ENCODE data around the gene ATRN. TPM values are rescaled to one million over a fixed set of nuclear protein-coding genes. Genes with fewer than 3 reads are reported as not detected.
A peak's percentile ranks its signal among the peaks of the same experiment; 100 is the strongest.
"Not testable (repeated sequence)": the region's sequence is repeated elsewhere in the genome, so short reads cannot be mapped to it uniquely, and the experiment has no call there.

Gene ATRN
- total and polyA plus RNA-seq, 2 experiments from 2014 or later: 13.6 to 26.8 TPM

GRCh38 chr20:3611901-3612300 is 141.1 kb downstream of the ATRN start:
- Histone ChIP-seq H3K4me3 (no peak overlapping the region), H3K27me3 (no peaks in the 10 kb centered on the region), H3K4me1 (ENCODE audit: low read depth) (no peaks in the 10 kb centered on the region), H3K9me3 (ENCODE audit: low read depth) (no peaks in the 10 kb centered on the region), H3K36me3 (no peaks in the 10 kb centered on the region), H3K27ac (no peak overlapping the region)
- TF ChIP-seq, protein P1, sequence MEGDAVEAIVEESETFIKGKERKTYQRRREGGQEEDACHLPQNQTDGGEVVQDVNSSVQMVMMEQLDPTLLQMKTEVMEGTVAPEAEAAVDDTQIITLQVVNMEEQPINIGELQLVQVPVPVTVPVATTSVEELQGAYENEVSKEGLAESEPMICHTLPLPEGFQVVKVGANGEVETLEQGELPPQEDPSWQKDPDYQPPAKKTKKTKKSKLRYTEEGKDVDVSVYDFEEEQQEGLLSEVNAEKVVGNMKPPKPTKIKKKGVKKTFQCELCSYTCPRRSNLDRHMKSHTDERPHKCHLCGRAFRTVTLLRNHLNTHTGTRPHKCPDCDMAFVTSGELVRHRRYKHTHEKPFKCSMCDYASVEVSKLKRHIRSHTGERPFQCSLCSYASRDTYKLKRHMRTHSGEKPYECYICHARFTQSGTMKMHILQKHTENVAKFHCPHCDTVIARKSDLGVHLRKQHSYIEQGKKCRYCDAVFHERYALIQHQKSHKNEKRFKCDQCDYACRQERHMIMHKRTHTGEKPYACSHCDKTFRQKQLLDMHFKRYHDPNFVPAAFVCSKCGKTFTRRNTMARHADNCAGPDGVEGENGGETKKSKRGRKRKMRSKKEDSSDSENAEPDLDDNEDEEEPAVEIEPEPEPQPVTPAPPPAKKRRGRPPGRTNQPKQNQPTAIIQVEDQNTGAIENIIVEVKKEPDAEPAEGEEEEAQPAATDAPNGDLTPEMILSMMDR (IDR thresholded peaks at IDR 0.05; ENCODE audit: low read depth, low read length): no peak
- DNase-seq (ENCODE audit: low read depth in 1 of 2, low spot score in 1 of 2): no peak

GRCh38 chr20:3612795-3613572 is 142.2 kb downstream of the ATRN start:
- H3K4me1 ChIP-seq (ENCODE audit: low read depth): no peaks in the 10 kb centered on the region
- no peaks in the 10 kb centered on the region for H3K9me3 ChIP-seq (ENCODE audit: low read depth)
- TF ChIP-seq, protein P1 (IDR thresholded peaks at IDR 0.05; ENCODE audit: low read depth, low read length): no peak
- no peaks in the 10 kb centered on the region for H3K36me3 ChIP-seq
- DNase-seq (ENCODE audit: low read depth in 1 of 2, low spot score in 1 of 2): peak in 1 of 2 donors; percentile 21
- H3K4me3 ChIP-seq: no peak overlapping the region
- no peaks in the 10 kb centered on the region for H3K27me3 ChIP-seq
- H3K27ac ChIP-seq: no peak overlapping the region

GRCh38 chr20:3613821-3614440 is 143.1 kb downstream of the ATRN start:
- H3K36me3 ChIP-seq: no peaks in the 10 kb centered on the region
- H3K27me3 ChIP-seq: no peaks in the 10 kb centered on the region
- no peaks in the 10 kb centered on the region for H3K9me3 ChIP-seq (ENCODE audit: low read depth)
- no peak overlapping the region for H3K4me3 ChIP-seq
- TF ChIP-seq, protein P1 (IDR thresholded peaks at IDR 0.05; ENCODE audit: low read depth, low read length): no peak
- no peak for DNase-seq (ENCODE audit: low read depth in 1 of 2, low spot score in 1 of 2)
- H3K27ac ChIP-seq: no peak overlapping the region
- no peaks in the 10 kb centered on the region for H3K4me1 ChIP-seq (ENCODE audit: low read depth)

- TF ChIP-seq, protein P1 (IDR thresholded peaks at IDR 0.05; ENCODE audit: low read depth, low read length): no peak
- no peaks in the 10 kb centered on the region for H3K9me3 ChIP-seq (ENCODE audit: low read depth)
- H3K4me3 ChIP-seq: no peak overlapping the region
- no peak for DNase-seq (ENCODE audit: low read depth in 1 of 2, low spot score in 1 of 2)
- no peaks in the 10 kb centered on the region for H3K4me1 ChIP-seq (ENCODE audit: low read depth)
- H3K27ac ChIP-seq: no peak overlapping the region
- no peaks in the 10 kb centered on the region for H3K36me3 ChIP-seq
- no peaks in the 10 kb centered on the region for H3K27me3 ChIP-seq
Observed at GRCh38 chr20:3614466-3614865, 143.6 kb downstream of the ATRN start.

GRCh38 chr20:3615171-3615840 is 144.5 kb downstream of the ATRN start:
- not testable (repeated sequence) for DNase-seq (ENCODE audit: low read depth in 1 of 2, low spot score in 1 of 2); H3K4me3 ChIP-seq; H3K9me3 ChIP-seq (ENCODE audit: low read depth); H3K4me1 ChIP-seq (ENCODE audit: low read depth); H3K27ac ChIP-seq; H3K36me3 ChIP-seq; H3K27me3 ChIP-seq

DNA sequence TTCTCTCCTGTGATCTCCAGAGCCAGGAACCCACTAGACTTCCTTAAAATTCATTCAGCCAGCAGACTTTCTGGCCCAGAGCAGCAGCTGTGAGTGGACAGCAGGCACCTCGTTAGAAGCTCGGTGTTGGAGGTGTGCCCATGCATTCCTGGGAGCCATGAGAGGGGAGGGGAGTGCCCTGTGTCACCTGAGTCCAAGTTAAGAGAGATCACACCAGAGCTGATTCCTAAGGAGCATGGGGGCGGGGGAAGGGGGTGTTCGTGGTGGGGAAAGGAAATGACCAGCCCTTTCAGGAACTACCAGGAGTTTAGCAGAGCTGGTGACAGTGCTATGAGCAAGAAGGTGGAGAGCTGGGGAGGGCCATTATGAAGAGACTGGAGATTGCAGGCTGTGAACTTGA is 145.4 kb downstream of the ATRN start:
- H3K9me3 ChIP-seq (ENCODE audit: low read depth): no peaks in the 10 kb centered on the region
- no peaks in the 10 kb centered on the region for H3K36me3 ChIP-seq
- H3K27ac ChIP-seq: no peak overlapping the region
- peak; percentile 27 to 35 for DNase-seq (ENCODE audit: low read depth in 1 of 2, low spot score in 1 of 2)
- no peaks in the 10 kb centered on the region for H3K4me1 ChIP-seq (ENCODE audit: low read depth)
- H3K27me3 ChIP-seq: no peaks in the 10 kb centered on the region
- no peak overlapping the region for H3K4me3 ChIP-seq
- TF ChIP-seq, protein P1 (IDR thresholded peaks at IDR 0.05; ENCODE audit: low read depth, low read length): no peak
